T-helper 22 cell (primary cell): ENCODE data around the gene GPR42.
"Not testable (repeated sequence)": the region's sequence is repeated elsewhere in the genome, so short reads cannot be mapped to it uniquely, and the experiment has no call there.

Source experiments
- DNase-seq: peaks from one replicate; pipeline ENCODE4 v3.0.0-alpha.2; 2020; ENCODE audit warnings: low read depth

Gene GPR42

DNA sequence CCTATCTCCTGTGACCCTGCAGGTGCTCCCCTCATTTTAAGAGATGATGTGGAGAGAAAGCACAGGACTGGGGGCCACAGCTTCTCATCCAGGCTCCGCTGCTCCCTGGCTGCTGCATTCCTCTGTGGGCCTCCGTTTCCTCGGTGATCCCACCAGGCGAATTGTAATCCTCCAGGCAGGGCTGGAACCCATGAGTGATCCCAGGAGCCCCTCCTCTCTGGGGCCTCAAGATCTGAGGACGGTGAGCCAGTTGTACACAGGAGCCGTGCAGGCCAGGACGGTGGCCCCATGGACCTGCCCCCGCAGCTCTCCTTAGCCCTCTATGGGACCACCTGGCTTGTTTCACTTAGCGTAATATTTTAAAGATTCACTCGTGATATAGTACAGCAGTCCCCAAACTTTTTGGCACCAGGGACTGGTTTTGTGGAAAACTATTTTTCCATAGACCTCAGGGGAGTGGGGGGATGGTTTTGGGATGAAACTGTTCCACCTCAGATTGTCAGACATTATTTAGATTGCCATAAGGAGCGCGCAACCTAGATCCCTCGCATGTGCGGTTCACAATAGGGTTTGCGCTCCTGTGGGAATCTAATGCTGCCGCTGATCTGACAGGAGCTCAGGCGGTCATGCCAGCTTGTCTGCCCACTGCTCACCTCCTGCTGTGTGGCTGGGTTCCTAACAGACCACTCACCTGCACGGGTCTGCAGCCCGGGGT is 7.0 kb upstream of the GPR42 start:
- DNase-seq = no peak

DNA sequence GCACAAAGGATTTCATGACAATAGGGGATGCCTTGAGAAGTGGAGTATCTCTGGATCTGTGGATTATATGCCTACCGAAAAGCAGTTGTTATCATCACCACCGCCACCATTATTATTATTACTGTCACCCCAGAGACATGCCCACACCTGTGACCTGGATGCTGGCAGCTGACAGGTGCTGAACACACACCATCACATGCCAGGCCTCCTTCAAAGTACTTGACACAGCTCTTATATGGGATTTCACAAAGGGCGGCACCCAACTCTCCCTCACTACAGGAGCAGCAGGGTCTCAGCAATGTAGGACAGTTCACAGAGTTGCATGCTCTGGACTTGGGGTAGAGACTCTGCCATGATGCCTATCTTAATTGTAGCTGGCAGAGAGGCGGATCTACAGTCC is 5.6 kb upstream of the GPR42 start:
- no peak for DNase-seq

DNA sequence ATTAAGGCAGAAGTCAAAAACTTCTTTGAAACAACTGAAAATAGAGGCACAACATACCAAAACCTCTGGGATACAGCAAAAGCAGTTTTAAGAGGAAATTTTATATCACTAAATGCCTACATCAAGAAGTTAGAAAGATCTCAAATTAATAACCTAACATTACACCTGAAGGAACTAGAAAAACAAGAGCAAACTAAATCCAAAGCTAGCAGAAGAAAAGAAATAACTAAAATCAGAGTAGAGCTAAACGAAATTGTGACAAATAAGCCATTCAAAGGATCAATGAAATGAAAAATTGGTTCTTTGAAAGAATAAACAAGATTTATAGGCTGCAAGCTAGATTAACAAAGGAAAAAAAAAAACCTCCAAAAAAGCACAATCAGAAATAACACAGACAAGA is 2.5 kb upstream of the GPR42 start:
- no peak for DNase-seq

DNA sequence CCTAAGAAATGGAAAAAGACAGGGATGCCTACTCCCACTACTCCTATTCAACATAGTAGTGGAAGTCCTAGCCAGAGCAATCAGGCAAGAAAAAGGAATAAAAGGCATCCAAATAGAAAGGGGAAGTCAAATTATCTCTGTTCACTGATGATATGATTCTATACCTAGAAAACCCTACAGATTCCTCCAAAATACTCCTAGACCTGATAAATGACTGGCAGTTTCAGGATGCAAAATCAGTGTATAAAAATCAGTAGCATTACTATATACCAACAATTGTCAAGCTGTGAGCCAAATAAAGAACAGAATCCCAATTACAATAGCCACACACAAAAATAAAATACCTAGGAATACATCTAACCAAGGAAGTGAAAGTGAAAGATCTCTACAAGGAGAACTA is 1.3 kb upstream of the GPR42 start:
- no peak for DNase-seq

DNA sequence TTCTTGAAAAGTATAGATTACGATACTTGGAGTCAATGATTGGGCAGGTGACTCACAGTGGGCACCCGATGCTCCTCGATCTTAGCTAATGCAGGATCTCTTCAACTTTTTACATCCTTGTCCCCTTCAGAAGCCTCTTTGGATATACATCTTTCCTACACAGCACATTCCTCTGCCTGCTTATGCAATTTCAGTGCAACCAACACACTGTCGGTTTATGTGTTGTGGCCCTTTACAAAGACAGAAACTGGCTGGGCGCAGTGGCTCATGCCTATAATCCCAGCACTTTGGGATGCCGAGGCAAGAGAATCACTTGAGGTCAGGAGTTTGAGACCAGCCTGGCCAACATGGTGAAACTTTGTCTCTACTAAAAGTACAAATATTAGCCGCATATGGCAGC is 2.6 kb downstream of the GPR42 start:
- no peak for DNase-seq

DNA sequence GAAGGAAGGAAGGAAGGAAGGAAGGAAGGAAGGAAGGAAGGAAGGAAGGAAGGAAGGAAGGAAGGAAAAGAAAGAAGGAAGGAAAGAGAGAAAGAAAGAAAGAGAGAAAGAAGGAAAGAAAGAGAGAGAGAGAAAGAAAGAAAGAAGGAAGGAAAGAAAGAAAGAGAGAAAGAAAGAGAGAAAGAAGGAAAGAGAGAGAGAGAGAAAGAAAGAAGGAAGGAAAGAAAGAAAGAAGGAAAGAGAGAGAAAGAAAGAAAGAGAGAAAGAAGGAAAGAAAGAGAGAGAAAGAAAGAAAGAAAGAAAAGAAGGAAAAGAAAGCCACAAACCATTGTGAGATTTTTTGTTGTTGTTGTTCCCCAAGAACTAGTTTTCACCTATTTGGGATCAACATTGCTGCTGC is 3.2 kb downstream of the GPR42 start:
- DNase-seq = not testable (repeated sequence)

DNA sequence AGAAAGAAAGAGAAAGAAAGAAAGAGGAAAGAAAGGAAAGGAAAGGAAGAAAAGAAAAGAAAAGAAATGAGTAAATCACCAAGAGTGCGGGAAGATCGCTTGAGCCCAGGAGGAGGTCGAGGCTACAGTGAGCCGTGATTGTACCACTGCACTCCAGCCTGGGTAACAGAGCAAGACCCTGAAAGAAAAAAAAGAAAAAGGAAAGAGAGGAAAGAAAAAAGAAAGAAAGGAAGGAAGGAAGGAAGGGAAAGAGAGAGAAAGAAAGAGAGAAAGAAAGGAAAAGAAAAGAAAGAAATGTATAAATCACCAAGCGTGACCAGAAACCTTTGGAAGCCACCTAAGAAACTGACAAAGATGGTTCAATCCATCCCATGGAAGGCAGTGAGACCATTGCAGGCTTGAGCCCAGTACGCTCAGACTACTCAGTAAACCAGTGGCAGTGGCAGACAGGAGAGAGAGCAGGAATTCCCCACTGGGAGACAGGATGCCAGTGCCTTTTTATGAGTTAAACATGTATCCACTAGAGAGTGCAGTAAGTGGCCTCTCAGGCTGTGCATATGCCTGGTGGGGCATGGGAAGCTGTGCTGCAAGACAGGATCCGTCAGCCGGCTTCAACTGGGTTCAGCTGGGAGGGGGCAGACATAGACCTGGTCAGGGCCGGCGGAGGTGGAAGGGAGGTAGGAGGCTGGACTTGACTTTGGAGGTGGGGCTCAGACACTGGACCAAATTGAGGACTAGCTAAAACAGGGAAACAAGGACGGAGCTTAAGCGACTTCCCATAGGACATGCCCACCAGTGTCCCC is 4.8 kb downstream of the GPR42 start:
- DNase-seq = no peak

DNA sequence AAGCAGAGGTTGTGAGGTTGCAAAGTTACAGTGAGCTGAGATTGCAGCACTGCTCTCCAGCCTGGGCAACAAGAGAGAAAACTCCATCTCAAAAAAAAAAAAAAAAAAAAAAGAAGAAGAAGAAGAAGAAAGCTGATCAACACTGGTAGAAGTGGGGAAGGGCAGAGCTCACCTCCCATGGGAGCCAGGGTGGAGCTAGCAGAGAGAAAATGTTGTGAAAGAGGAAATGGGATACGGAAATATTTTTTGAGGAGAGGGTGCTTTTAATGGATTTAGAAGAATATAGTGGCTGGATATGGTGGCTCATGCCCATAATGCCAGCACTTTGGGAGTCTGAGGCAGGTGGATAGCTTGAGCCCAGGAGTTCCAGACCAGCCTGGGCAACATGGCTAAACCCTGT is 6.8 kb downstream of the GPR42 start:
- DNase-seq = no peak

DNA sequence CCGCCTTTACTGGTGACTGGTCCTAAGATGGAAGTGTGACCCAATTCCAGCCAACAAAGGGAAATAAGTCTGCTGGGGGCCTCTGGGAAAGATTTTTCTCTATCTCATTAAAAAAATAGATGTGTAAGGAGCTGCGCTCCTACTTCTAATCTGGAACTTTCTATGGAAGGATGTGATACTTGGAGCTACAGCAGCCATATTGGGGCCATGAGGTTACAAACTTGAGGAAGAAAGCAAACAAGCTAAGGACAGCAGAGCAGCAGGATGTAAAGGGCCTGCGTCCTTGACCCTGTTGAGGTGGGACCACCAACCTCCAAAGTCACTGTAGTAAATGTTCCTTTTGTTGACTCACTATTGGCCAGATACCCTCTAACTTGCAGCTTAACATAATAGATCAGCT is 7.5 kb downstream of the GPR42 start:
- no peak for DNase-seq

DNA sequence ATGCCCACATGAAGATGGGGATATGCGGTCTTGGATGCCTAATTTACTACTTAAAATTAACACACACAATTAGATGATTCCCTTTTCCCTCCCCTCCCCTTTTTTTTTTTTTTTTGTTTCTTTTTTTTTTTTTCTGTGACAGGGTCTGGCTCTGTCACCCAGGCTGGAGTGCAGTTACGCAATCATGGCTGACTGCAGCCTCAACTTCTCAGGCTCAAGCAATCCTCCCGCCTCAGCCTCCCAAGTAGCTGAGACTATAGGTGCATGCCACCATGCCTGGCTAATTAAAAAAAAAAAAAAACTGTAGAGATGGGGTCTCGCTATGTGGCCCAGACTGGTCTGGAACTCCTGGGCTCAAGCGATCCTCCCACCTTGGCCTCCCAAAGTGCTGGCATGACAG is 8.7 kb downstream of the GPR42 start:
- DNase-seq = not testable (repeated sequence)

DNA sequence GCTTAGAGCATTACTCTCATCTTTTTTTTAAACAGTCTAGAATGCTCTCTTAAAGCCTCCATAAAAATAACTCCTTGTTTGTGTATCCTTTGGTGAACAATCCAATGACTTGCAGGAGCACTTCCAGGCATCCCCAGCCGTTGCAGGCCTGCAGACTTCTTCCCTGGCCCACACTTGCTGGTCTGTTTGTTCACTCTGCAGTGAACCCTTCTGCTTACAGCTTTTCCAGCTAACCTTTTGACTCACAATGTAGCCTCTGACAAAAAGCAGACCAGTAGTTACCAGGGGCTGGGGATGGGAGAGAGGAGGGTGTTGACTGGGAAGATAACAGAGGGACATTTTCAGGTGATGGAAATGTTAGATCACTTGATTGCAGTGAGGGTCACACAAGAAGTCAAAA is 9.1 kb downstream of the GPR42 start:
- DNase-seq = no peak

DNA sequence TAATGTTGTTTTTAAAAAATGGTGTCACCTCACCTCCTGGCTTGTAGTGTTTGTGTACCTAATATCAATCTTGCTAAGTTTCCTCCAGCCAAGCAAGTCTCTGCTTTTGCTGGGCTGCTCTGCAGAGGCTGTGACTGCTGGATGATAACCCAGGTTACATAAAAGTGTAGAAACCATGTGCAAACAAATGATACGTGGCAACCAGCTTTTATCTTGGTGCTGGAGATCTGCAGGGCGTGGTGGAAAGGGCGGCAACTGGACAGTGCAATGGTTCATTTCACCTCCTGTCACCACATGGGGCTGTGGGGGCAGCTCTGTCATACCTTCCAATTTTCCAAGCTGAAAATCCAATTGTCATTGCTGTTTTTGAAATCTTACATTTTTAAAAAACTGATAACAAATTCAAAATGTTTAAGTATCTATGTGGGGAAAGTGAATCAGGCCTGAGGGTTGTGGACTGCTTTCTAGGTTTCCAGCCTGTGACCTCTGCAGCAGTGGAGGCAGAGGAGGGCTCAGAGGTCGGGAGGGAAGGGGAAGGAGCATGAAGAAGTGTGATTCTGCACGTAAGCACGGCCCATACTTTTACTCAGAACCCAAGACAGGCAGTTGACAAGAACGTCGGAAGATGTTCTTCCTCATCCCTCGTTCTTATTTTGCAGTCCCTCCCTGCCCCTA is 9.7 kb downstream of the GPR42 start:
- DNase-seq = no peak

DNA sequence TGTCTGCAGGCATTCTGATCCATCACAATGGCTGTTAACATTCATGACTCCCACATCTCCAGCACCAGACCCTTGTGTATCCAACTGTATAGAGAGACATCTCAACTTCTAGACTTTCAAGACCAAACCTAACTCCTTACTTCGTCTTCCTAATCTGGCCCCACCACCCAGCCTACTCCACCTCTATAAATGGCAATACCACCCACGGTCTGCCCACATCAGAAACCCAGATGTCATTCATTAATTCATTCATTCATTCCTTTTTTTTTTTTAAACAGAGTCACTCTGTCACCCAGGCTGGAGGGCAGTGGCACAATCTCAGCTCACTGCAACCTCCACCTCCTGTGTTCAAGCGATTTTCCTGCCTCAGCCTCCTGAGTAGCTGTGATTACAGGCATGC is 10.4 kb downstream of the GPR42 start:
- no peak for DNase-seq

DNA sequence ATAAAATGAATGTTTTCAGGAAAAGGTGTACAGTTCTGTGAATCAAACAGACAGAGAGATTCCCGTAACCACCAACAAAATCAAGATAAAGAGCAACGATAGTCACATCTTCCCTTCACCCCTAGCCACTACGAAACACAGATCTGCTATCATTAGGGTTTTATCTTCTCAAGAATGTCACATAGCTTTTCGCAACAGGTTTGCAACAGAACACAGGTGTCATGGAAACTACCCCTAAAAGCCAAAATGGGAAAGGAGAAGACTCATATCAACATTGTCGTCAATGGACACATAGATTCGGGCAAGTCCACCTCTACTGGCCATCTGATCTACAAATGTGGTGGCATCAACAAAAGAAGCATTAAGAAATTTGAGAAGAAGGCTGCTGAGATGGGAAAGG is 11.1 kb downstream of the GPR42 start:
- DNase-seq = no peak

DNA sequence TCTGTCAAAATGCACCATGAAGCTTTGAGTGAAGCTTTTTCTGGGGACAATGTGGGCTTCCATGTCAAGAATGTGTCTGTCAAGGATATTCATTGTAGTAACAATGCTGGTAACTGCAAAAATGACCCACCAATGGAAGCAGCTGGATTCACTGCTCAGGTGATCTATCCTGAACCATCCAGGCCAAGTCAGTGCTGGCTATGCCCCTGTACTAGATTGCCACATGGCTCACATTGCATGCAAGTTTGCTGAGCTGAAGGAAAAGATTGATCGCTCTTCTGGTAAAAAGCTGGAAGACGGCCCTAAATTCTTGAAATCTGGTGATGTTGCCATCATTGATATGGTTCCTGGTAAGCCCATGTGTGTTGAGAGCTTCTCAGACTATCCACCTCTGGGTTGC is 12.7 kb downstream of the GPR42 start:
- DNase-seq = no peak

DNA sequence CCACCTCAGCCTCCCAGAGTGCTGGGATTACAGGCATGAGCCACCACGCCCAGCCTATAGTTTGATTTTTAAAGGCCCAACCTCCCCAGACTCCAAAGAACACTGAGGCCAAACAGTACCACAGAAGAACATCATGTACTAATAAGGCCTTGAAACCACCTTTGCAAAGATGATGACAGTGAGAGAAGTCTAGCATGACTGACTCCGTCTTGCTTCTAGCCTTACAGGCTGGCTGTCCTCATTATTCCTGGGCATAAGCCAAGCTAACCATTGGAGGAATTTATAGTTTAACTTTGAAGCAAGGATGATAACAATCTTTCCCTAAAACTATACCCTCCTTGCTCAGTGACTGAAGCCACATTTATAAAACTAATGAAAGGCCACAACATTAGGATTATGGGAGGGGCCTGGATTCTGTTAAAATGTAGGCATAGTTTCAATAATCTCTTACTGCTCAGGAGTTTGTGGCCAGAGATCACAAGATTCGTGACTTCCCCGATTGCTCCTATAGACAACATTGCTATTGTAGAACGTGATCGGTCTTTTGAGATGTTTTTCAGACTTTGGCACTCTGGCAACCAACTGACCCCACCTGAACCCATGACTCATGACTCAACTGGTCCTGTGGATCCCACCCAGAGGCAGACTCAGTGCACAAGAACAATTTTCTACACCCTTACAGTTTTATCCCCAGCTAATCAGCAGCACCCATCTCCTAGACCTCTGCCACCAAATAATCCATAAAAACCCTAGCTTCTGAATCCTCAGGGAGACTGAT is 17.6 kb downstream of the GPR42 start:
- DNase-seq = no peak

DNA sequence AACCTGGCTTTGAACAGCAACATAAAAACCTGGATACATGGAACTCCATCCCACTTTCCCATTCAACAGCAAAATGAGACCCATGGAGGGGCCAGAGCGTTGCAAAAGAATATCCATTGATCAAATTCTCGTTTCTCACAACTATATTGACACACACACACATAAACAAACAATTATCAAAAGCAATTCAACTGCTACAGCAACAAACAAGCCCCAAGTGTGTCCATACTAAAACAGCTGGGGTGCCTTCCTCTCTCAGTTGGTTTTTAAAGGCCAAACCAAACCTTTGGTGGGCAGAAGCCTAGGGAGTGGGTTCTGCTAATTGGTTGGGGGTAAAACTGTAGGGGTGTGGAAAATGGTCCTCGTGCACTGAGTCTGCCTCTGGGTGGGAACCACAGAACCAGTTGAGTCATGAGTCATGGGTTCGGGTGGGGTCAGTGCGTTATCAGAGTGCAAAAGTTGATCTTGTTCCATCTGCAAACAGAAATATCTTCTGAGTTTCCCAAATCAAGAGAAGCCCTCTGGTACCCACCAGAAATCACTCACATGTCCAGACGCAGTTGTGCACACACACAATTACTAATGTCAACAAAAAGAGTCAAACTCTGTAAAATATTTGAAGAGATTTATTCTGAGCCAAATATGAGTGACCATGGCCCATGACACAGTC is 18.5 kb downstream of the GPR42 start:
- no peak for DNase-seq

DNA sequence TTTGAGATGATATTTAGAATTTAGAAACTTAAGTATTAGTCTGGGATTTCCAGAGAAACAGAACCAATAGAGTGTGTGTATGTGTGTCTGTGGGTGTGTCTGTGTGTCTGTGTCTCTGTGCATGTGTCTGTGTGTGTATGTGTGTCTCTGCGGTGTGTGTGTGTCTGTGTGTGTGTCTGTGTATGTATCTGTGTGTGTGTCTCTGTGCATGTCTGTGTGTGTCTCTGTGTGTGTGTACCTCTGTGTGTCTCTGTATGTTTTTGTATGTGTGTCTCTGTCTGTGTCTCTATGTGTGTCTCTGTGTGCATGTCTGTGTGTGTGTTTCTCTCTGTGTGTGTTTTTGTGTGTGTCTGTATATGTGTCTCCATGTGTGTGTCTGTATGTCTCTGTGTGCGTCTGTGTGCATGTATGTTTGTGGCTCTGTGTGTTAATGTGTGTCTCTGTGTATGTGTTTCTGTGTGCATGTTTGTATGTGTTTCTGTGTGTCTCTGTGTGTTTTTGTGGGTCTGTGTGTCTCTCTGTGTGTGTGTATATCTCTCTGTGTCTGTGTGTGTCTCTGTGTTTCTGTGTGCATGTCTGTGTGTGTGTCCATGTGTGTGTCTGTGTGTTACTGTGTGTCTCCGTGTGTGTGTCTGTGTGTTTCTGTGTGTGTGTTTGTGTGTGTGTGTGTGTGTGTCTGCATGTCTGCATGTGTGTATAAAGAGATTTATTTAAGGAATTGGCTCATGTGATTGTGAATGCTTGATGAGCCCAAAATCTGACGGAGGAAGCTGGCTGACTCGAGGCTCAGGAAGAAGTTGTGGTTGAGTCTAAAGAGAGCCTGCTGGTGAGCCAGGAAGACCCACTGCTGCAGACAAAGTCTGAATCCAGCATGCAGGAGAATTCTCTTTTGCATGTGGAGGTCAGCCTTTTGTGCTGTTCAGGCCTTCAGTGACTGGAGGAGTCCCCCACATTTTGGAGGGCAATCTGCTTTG is 22.2 kb downstream of the GPR42 start:
- DNase-seq = no peak

DNA sequence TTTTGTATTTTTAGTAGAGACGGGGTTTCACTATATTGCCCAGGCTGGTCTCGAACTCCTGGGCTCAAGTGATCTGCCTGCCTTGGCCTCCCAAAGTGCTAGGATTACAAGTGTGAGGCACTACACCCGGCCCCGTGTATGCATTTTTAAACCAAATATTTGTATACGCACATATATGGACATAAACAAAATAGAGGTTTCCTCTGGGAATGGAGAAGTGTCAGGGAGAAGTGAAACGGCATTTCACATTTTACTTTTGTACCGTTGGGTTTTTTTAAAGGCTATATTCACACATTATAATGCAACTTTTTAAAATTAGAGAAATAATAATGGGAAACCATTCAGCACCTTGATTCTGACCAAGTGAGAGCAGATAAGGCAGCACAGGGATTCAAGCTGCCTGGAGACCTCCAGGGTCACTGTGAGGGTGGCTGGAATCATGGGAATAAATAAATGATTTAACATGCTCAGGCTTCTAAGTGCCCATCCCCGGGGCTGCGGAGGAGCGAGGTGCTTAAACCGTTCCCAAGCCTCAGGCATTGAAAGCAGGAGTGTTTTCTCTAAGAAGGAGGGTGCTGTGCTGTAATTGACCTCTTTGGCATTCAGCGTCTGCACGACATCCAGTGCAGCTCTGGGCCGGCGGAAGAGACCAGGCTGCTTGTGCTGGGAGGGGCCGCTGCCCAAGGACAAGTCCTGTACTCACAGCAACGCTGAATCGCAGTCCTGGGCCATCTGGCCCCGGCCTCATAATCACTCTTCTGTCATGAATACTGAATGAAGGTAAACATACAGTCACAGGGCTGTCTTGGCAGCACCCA is 24.7 kb downstream of the GPR42 start:
- DNase-seq = no peak
